ENCODE results near the gene CEP72.

CEP72 gene

GRCh38 chr5:597871-598563, 14.1 kb upstream of the CEP72 start:
- no peaks in the 10 kb centered on the region for H3K4me1 ChIP-seq (ENCODE audit: insufficient read depth, low read length, severe bottlenecking)
- H3K79me2 ChIP-seq (ENCODE audit: insufficient read depth, low read length), result no peaks in the 10 kb centered on the region
- no peaks in the 10 kb centered on the region for H4K20me1 ChIP-seq (ENCODE audit: insufficient read depth, low read length)
- H3K27me3 ChIP-seq (ENCODE audit: insufficient read depth, low read length), result peaks cover 13% of the 10 kb centered on the region; the same call in 1 of the 2 replicates
- no peak overlapping the region for H3K27ac ChIP-seq (ENCODE audit: low read depth, low read length, poor library complexity, severe bottlenecking)
- no peaks in the 10 kb centered on the region for H3K9me2 ChIP-seq (ENCODE audit: low read depth, low read length)
- no peak overlapping the region for H3K4me2 ChIP-seq (ENCODE audit: low read length)
- TF ChIP-seq EZH2 (IDR thresholded peaks at IDR 0.05; ENCODE audit: borderline replicate concordance, low read length), result no peak
- no peak for TF ChIP-seq CTCF (IDR thresholded peaks at IDR 0.05; ENCODE audit: low read length)
- H3K9me3 ChIP-seq (ENCODE audit: low read length), result no peaks in the 10 kb centered on the region
- no peaks in the 10 kb centered on the region for H3K36me3 ChIP-seq (ENCODE audit: insufficient read depth, low read length)
- H3K4me3 ChIP-seq (ENCODE audit: low read depth, low read length, poor library complexity, severe bottlenecking), result no peak overlapping the region
- H3F3A ChIP-seq (ENCODE audit: insufficient read depth, low read length), result no peaks in the 10 kb centered on the region
- H3K9ac ChIP-seq (ENCODE audit: low read length), result no peak overlapping the region
- H2AFZ ChIP-seq (ENCODE audit: low read length), result no peak overlapping the region

- no peak overlapping the region for H3K27ac ChIP-seq (ENCODE audit: low read depth, low read length, poor library complexity, severe bottlenecking)
- no peak overlapping the region for H3K4me2 ChIP-seq (ENCODE audit: low read length)
- no peaks in the 10 kb centered on the region for H4K20me1 ChIP-seq (ENCODE audit: insufficient read depth, low read length)
- no peaks in the 10 kb centered on the region for H3K4me1 ChIP-seq (ENCODE audit: insufficient read depth, low read length, severe bottlenecking)
- H3K36me3 ChIP-seq (ENCODE audit: insufficient read depth, low read length), result no peaks in the 10 kb centered on the region
- no peak overlapping the region for H3K4me3 ChIP-seq (ENCODE audit: low read depth, low read length, poor library complexity, severe bottlenecking)
- H3K9me3 ChIP-seq (ENCODE audit: low read length), result no peaks in the 10 kb centered on the region
- H3K27me3 ChIP-seq (ENCODE audit: insufficient read depth, low read length), result peaks cover 13% of the 10 kb centered on the region; the same call in 1 of the 2 replicates
- no peaks in the 10 kb centered on the region for H3K9me2 ChIP-seq (ENCODE audit: low read depth, low read length)
- H3K9ac ChIP-seq (ENCODE audit: low read length), result no peak overlapping the region
- no peaks in the 10 kb centered on the region for H3F3A ChIP-seq (ENCODE audit: insufficient read depth, low read length)
- no peaks in the 10 kb centered on the region for H3K79me2 ChIP-seq (ENCODE audit: insufficient read depth, low read length)
- no peak overlapping the region for H2AFZ ChIP-seq (ENCODE audit: low read length)
- TF ChIP-seq CTCF (IDR thresholded peaks at IDR 0.05; ENCODE audit: low read length) (no peak), EZH2 (IDR thresholded peaks at IDR 0.05; ENCODE audit: borderline replicate concordance, low read length) (no peak)
Measured at GRCh38 chr5:598564-598890, 13.6 kb upstream of the CEP72 start.

GRCh38 chr5:600886-601541, 11.1 kb upstream of the CEP72 start:
- no peaks in the 10 kb centered on the region for H3K9me2 ChIP-seq (ENCODE audit: low read depth, low read length)
- TF ChIP-seq CTCF (IDR thresholded peaks at IDR 0.05; ENCODE audit: low read length) (no peak), EZH2 (IDR thresholded peaks at IDR 0.05; ENCODE audit: borderline replicate concordance, low read length) (no peak)
- H3K27ac ChIP-seq (ENCODE audit: low read depth, low read length, poor library complexity, severe bottlenecking), result no peak overlapping the region
- no peaks in the 10 kb centered on the region for H3K36me3 ChIP-seq (ENCODE audit: insufficient read depth, low read length)
- H3K79me2 ChIP-seq (ENCODE audit: insufficient read depth, low read length), result no peaks in the 10 kb centered on the region
- H3K4me3 ChIP-seq (ENCODE audit: low read depth, low read length, poor library complexity, severe bottlenecking), result no peak overlapping the region
- no peak overlapping the region for H3K9ac ChIP-seq (ENCODE audit: low read length)
- H4K20me1 ChIP-seq (ENCODE audit: insufficient read depth, low read length), result no peaks in the 10 kb centered on the region
- peaks cover 13% of the 10 kb centered on the region for H3K27me3 ChIP-seq (ENCODE audit: insufficient read depth, low read length)
- no peaks in the 10 kb centered on the region for H3K4me1 ChIP-seq (ENCODE audit: insufficient read depth, low read length, severe bottlenecking)
- no peak overlapping the region for H2AFZ ChIP-seq (ENCODE audit: low read length)
- H3K9me3 ChIP-seq (ENCODE audit: low read length), result no peaks in the 10 kb centered on the region
- H3F3A ChIP-seq (ENCODE audit: insufficient read depth, low read length), result no peaks in the 10 kb centered on the region
- no peak overlapping the region for H3K4me2 ChIP-seq (ENCODE audit: low read length)
